Measurements from ENCODE around the gene WDR37.

DNA sequence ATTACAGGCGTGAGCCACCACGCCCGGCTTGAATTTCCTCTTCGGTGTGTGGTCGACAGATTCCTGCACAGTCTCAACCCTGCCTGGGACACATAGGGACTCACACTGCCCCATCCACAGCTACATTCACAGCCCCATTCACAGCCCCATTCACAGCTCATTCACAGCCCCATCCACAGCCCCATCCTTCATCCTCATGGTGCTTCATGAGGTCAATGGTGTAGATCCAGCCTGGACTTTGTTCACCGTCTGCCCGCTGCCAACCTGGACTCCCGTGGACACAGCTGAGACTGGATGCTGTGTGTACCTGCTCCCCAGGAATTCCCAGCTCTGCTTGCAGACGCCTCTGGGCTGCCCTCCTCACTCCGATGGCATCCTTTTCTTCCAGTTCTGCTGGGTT is 35.7 kb upstream of the WDR37 start:
- TF ChIP-seq, protein P1, sequence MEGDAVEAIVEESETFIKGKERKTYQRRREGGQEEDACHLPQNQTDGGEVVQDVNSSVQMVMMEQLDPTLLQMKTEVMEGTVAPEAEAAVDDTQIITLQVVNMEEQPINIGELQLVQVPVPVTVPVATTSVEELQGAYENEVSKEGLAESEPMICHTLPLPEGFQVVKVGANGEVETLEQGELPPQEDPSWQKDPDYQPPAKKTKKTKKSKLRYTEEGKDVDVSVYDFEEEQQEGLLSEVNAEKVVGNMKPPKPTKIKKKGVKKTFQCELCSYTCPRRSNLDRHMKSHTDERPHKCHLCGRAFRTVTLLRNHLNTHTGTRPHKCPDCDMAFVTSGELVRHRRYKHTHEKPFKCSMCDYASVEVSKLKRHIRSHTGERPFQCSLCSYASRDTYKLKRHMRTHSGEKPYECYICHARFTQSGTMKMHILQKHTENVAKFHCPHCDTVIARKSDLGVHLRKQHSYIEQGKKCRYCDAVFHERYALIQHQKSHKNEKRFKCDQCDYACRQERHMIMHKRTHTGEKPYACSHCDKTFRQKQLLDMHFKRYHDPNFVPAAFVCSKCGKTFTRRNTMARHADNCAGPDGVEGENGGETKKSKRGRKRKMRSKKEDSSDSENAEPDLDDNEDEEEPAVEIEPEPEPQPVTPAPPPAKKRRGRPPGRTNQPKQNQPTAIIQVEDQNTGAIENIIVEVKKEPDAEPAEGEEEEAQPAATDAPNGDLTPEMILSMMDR (IDR thresholded peaks at IDR 0.05), result no peak
- TF ChIP-seq CREM (CRISPR knock-in tag; IDR thresholded peaks at IDR 0.05), result no peak
- TF ChIP-seq RELA (CRISPR knock-in tag; IDR thresholded peaks at IDR 0.05; ENCODE audit: borderline replicate concordance), result no peak
- TF ChIP-seq NFYB (CRISPR knock-in tag; conservative IDR thresholded peaks at IDR 0.05; ENCODE audit: low read depth), result no peak
- no peak for TF ChIP-seq KAT7 (CRISPR knock-in tag; IDR thresholded peaks at IDR 0.05; ENCODE audit: borderline replicate concordance)
- no peak for TF ChIP-seq TEAD4 (CRISPR knock-in tag; IDR thresholded peaks at IDR 0.05)
- TF ChIP-seq, protein P2, sequence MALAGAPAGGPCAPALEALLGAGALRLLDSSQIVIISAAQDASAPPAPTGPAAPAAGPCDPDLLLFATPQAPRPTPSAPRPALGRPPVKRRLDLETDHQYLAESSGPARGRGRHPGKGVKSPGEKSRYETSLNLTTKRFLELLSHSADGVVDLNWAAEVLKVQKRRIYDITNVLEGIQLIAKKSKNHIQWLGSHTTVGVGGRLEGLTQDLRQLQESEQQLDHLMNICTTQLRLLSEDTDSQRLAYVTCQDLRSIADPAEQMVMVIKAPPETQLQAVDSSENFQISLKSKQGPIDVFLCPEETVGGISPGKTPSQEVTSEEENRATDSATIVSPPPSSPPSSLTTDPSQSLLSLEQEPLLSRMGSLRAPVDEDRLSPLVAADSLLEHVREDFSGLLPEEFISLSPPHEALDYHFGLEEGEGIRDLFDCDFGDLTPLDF (CRISPR knock-in tag; IDR thresholded peaks at IDR 0.05), result no peak
- no peak for TF ChIP-seq CBFB (CRISPR knock-in tag; IDR thresholded peaks at IDR 0.05; ENCODE audit: low read depth)
- TF ChIP-seq NR3C1 (CRISPR knock-in tag; conservative IDR thresholded peaks at IDR 0.05; ENCODE audit: low read depth), result no peak
- no peak for TF ChIP-seq ZNF416 (CRISPR knock-in tag; IDR thresholded peaks at IDR 0.05)
- TF ChIP-seq, protein P3, sequence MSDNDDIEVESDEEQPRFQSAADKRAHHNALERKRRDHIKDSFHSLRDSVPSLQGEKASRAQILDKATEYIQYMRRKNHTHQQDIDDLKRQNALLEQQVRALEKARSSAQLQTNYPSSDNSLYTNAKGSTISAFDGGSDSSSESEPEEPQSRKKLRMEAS (CRISPR knock-in tag; IDR thresholded peaks at IDR 0.05), result no peak
- no peak for TF ChIP-seq FOXP1 (CRISPR knock-in tag; IDR thresholded peaks at IDR 0.05; ENCODE audit: borderline replicate concordance)
- no peak for TF ChIP-seq RORB (CRISPR knock-in tag; IDR thresholded peaks at IDR 0.05)

All from WTC11 (cell line).